Memory B cell (primary cell): ENCODE data around the gene FRYL.
A peak's percentile ranks its signal among the peaks of the same experiment; 100 is the strongest.

ENCODE experiments used
- ATAC-seq: fragments of 150-1000 bp; cut with Tn5 transposase; 2 replicates; pipeline ENCODE4 v1.10.0; 2021; ENCODE audit warnings: low read depth, mild to moderate bottlenecking, moderate library complexity
- DNase-seq, 2 donors: peaks; one replicate each; pipeline ENCODE4 v3.0.0; 2022; ENCODE audit warnings: low spot score in 2 of 2
- H3K27ac Mint-ChIP-seq: one replicate; pipeline ENCODE4 v1.8.0; 2022; ENCODE audit warnings: mild to moderate bottlenecking, moderate library complexity, mixed read lengths
- H3K27me3 Mint-ChIP-seq: one replicate; pipeline ENCODE4 v1.8.0; 2022; ENCODE audit warnings: mixed read lengths
- H3K36me3 Mint-ChIP-seq: one replicate; pipeline ENCODE4 v1.8.0; 2022; ENCODE audit warnings: mild to moderate bottlenecking, mixed read lengths
- H3K4me1 Mint-ChIP-seq: one replicate; pipeline ENCODE4 v1.8.0; 2022; ENCODE audit warnings: mixed read lengths
- H3K4me3 Mint-ChIP-seq: one replicate; pipeline ENCODE4 v1.8.0; 2022; ENCODE audit warnings: mild to moderate bottlenecking, moderate library complexity, mixed read lengths
- H3K9me3 Mint-ChIP-seq: one replicate; pipeline ENCODE4 v1.8.0; 2022; ENCODE audit warnings: mixed read lengths

FRYL gene

DNA sequence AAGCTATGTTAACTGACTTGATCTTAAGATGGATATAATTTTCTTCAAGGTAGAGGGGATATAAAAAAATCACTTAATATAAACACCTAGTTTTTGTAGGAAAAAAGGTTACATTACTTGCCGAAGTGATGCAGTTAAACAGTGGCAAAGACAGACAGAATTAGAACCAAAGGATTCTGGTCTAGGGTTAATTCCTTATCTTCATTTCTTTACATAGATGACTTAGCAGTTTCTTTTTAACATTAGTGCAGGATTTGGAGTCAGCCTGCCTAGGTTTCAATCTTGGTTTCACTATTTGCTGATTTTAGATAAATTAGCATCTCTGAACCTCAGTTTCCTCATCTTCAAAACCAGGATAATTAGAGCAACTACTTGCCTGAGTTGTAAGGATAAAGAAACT, 275.7 kb downstream of the FRYL start:
- ATAC-seq (no peak), DNase-seq (no peak)
- no peaks in the 10 kb centered on the region for H3K4me1 Mint-ChIP-seq
- no peaks in the 10 kb centered on the region for H3K9me3 Mint-ChIP-seq
- H3K27ac Mint-ChIP-seq: no peak overlapping the region
- H3K27me3 Mint-ChIP-seq: no peaks in the 10 kb centered on the region
- peaks cover 26% of the 10 kb centered on the region for H3K36me3 Mint-ChIP-seq
- no peak overlapping the region for H3K4me3 Mint-ChIP-seq

- H3K4me3 Mint-ChIP-seq: no peak overlapping the region
- no peak overlapping the region for H3K27ac Mint-ChIP-seq
- no peak for ATAC-seq
These were observed 276.1 kb downstream of the FRYL start for GRCh38 chr4:48504026-48504330.

GRCh38 chr4:48503233-48504025, 276.6 kb downstream of the FRYL start:
- Mint-ChIP-seq H3K27me3 (no peaks in the 10 kb centered on the region), H3K9me3 (no peaks in the 10 kb centered on the region), H3K36me3 (peaks cover 27% of the 10 kb centered on the region), H3K4me3 (no peak overlapping the region), H3K27ac (no peak overlapping the region), H3K4me1 (no peaks in the 10 kb centered on the region)
- DNase-seq: no peak
- no peak for ATAC-seq

More at GRCh38 chr4:48504026-48504330, 276.1 kb downstream of the FRYL start:
- H3K27me3 Mint-ChIP-seq: no peaks in the 10 kb centered on the region
- H3K9me3 Mint-ChIP-seq: no peaks in the 10 kb centered on the region
- H3K4me1 Mint-ChIP-seq: no peaks in the 10 kb centered on the region
- H3K36me3 Mint-ChIP-seq: peaks cover 28% of the 10 kb centered on the region
- DNase-seq: no peak

GRCh38 chr4:48499551-48500066, 280.5 kb downstream of the FRYL start:
- Mint-ChIP-seq H3K27me3 (no peaks in the 10 kb centered on the region), H3K27ac (no peak overlapping the region), H3K4me3 (no peak overlapping the region), H3K36me3 (peaks cover 20% of the 10 kb centered on the region), H3K9me3 (no peaks in the 10 kb centered on the region), H3K4me1 (no peaks in the 10 kb centered on the region)
- no peak for DNase-seq
- ATAC-seq: no peak

DNA sequence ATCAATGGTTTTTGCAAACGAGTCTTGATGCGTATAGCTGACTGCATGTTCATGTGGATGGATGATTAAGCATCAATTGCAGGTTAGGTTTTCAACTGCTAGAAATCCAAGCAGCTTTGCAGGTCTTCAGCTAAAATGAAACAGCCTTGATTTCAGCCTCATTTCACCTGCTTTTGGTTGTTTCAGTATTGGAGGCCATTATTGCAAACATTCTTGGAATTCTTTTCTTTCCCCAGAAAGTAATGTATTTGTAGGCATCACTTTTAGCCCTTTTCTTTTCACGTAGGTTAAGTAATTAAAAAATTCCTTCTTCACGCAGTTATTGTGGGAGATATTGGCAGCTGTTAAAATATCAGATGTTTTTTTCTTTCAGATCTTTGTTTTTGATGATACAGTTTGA, 281.2 kb downstream of the FRYL start:
- Mint-ChIP-seq H3K9me3 (no peaks in the 10 kb centered on the region), H3K4me3 (no peak overlapping the region), H3K27me3 (no peaks in the 10 kb centered on the region), H3K36me3 (peaks cover 20% of the 10 kb centered on the region), H3K4me1 (no peaks in the 10 kb centered on the region), H3K27ac (no peak overlapping the region)
- ATAC-seq (no peak), DNase-seq (no peak)

DNA sequence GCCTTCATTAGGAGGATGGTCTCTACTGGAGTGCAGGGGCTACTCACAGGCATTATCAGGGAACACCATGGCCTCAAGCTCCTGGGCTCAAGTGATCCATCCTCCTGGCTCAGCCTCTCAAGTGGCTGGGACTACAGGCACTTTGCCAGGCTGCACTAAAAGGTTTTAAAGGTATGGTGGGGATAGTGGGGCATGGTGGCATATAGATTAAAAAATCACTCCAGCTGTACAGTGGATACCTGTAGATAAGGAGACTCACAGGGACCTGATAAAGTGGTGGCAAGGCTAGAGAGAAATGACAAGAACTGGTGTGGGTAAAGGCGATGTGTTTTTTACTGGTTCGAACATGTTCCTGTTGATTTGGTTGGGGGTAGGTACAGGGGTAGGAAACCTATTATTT, 284.1 kb downstream of the FRYL start:
- Mint-ChIP-seq H3K27ac (peak overlapping the region; percentile 58), H3K4me1 (no peaks in the 10 kb centered on the region)
- no peak for ATAC-seq

GRCh38 chr4:48493452-48494100, 286.5 kb downstream of the FRYL start:
- Mint-ChIP-seq H3K4me3 (no peak overlapping the region), H3K4me1 (no peaks in the 10 kb centered on the region), H3K27me3 (peaks cover 3% of the 10 kb centered on the region), H3K9me3 (no peaks in the 10 kb centered on the region), H3K27ac (no peak overlapping the region), H3K36me3 (peaks cover 2% of the 10 kb centered on the region)
- DNase-seq (no peak), ATAC-seq (no peak)

More for the DNA sequence above, 284.1 kb downstream of the FRYL start:
- Mint-ChIP-seq H3K27me3 (no peaks in the 10 kb centered on the region), H3K4me3 (no peak overlapping the region), H3K36me3 (peaks cover 13% of the 10 kb centered on the region), H3K9me3 (no peaks in the 10 kb centered on the region)
- no peak for DNase-seq

DNA sequence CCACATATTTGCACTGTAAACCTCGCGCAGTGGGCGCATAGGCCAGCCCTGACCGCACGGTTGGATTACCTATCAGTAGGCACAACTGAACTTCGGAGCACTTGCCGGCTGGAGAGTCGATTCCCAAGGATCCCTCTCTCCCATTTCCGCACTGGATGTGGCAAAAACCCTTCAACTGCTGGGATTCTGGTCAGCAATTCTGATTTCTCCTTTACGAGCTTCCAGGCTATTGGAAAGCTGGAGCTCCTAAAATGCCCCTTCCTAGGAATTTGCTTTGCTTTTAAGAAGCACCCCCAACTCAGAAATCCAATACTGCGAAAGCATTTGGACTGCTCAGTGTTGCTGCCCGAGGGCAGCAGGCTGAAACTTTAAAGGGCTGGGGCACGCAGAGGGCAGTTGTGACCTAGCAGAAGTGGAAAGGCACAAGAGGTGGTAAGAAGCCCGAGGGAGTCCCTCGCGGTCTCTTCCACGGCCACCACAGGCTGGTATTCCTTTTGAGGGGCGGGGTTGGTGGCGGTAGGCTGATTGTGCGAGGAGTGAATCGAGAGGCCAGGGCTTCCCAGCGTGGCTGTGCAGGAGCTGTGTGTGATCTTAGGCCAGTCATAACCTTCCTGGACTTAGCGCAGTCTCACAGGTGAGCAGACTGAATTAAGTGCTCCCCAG, 288.4 kb downstream of the FRYL start:
- Mint-ChIP-seq H3K9me3 (no peaks in the 10 kb centered on the region), H3K27me3 (peaks cover 10% of the 10 kb centered on the region), H3K36me3 (peaks cover 2% of the 10 kb centered on the region), H3K27ac (no peak overlapping the region), H3K4me1 (no peaks in the 10 kb centered on the region), H3K4me3 (peak overlapping the region; percentile 24)
- no peak for ATAC-seq
- no peak for DNase-seq

DNA sequence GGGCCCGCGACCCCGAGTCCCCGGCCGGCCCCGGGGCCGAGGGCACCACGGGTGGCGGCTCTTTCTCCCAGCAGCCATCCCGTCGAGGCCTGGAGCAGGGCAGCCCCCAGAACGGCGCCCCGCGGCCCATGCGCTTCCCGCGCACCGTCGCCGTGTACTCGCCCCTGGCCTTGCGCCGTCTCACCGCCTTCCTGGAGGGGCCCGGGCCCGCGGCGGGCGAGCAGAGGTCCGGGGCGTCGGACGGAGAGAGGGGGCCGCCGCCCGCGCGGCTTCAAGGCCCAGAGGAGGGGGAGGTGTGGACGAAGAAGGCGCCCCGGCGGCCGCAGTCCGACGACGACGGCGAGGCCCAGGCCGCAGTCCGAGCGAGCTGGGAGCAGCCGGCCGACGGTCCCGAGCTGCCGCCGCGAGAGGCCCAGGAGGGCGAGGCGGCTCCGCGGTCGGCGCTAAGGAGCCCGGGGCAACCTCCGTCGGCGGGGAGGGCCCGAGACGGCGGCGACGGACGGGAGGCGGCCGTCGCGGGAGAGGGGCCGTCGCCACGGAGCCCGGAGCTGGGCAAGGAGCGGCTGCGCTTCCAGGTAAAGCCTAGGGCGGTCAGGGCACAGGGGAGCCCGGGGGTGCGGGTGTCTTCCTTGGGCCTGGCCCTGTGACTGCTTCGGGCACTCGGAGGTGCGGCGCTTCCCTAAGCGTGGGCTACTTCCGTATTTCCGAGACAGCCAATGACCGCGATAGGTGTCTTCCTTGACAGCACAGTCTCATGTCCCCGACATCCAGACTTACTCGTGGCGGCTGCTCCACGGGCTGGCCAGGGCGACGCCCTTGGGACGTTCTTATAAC, 289.2 kb downstream of the FRYL start:
- no peak for DNase-seq
- Mint-ChIP-seq H3K4me3 (peak overlapping the region; percentile 24), H3K4me1 (no peaks in the 10 kb centered on the region), H3K9me3 (no peaks in the 10 kb centered on the region), H3K27me3 (peaks cover 10% of the 10 kb centered on the region), H3K36me3 (no peaks in the 10 kb centered on the region), H3K27ac (no peak overlapping the region)
- peak; percentile 58 for ATAC-seq

DNA sequence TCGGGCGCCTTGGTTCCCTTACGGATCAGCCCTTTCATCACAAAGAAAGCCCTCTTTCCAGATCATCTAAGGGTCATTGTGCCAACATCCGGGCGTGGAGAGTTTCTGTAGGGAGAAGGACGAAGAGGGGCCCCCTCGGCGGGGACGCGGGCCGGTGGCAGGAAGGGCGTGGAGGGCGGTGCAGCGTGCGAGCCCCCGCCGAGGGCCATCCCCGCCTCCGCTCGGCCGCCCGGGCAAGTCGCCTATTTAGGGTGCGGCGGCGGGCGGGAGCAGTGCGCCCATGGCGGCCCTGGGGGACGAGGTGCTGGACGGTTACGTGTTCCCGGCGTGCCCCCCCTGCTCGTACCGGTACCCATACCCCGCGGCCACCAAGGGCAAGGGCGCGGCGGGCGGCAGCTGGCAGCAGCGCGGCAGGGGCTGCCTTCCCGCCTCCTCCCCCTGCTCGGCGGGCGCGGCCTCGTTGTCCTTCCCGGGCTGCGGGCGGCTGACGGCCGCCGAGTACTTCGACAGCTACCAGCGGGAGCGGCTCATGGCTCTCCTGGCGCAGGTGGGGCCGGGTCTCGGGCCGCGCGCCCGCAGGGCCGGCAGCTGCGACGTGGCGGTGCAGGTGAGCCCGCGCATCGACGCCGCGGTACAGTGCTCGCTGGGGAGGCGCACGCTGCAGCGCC, 289.9 kb downstream of the FRYL start, which contains the start of gene ZAR1:
ZAR1 (plus strand) TSS at position 241 of the 668 bp plus-strand sequence; CDS start at position 281, 40 bp downstream.
- Mint-ChIP-seq H3K4me1 (no peaks in the 10 kb centered on the region), H3K36me3 (no peaks in the 10 kb centered on the region), H3K4me3 (peak within 1 kb of the TSS; percentile 67), H3K27me3 (peaks cover 11% of the 10 kb centered on the region), H3K27ac (peak within 1 kb of the TSS; percentile 63), H3K9me3 (no peaks in the 10 kb centered on the region)
- ATAC-seq: peak; percentile 35
- DNase-seq: peak in 1 of 2 donors; percentile 15

DNA sequence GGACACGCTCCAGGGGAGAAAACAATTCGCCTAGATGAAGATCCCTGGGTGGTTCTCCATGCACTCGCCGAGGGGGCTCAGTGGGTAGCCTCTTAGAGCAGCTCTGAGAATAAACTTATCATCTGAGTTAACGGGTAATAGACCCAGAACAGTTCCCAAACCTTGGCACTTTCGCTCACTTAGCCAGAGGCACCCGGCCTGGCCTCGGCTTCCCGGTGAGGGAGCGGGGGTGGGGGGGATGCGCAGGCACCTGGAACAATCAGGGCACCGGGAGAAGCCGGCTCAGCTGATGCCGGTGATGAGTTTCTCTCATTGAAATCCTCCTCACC, 290.4 kb downstream of the FRYL start:
- Mint-ChIP-seq H3K36me3 (no peaks in the 10 kb centered on the region), H3K4me3 (peak overlapping the region; percentile 67), H3K4me1 (peaks cover 4% of the 10 kb centered on the region), H3K9me3 (no peaks in the 10 kb centered on the region), H3K27ac (peak overlapping the region; percentile 63), H3K27me3 (peaks cover 16% of the 10 kb centered on the region)
- no peak for ATAC-seq
- no peak for DNase-seq

DNA sequence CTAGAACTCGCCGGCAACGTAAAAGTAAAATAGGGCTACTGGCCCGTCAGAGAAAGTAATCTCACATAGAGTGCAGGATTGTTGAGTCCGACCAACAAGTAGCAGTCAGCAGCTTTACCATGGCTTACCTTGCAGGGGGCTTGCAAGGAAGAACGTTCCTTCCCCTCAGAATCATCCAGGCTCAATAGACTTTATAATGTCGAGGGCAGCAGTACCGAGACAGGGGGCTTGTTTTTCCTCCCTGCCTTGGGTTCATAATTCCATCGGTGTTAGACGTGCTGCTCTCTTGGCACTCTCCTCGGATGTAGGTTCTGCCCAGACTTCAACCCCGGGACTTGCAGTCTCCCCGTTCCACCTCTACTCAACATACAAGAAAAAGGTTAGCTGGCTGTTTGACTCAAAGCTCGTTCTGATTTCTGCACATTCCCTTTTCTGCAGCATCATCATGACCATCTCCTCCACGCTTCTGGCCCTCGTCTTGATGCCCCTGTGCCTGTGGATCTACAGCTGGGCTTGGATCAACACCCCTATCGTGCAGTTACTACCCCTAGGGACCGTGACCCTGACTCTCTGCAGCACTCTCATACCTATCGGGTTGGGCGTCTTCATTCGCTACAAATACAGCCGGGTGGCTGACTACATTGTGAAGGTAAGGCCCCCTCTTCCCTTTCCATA, 295.4 kb downstream of the FRYL start:
- H3K9me3 Mint-ChIP-seq: no peaks in the 10 kb centered on the region
- no peak for ATAC-seq
- no peak for DNase-seq
- no peak overlapping the region for H3K27ac Mint-ChIP-seq
- peak overlapping the region; percentile 71 for H3K4me3 Mint-ChIP-seq
- H3K4me1 Mint-ChIP-seq: peaks cover 9% of the 10 kb centered on the region
- no peaks in the 10 kb centered on the region for H3K36me3 Mint-ChIP-seq
- peaks cover 25% of the 10 kb centered on the region for H3K27me3 Mint-ChIP-seq
